CD4-positive, alpha-beta T cell treated with Interleukin-1 beta for 1 hour (primary cell): ENCODE measurements around the gene GCN1.
A peak's percentile ranks its signal among the peaks of the same experiment; 100 is the strongest.

ENCODE experiments used
- DNase-seq, 2 donors: peaks; one replicate each; pipeline ENCODE4 v3.0.0-alpha.2; 2020 to 2022

Gene GCN1

DNA sequence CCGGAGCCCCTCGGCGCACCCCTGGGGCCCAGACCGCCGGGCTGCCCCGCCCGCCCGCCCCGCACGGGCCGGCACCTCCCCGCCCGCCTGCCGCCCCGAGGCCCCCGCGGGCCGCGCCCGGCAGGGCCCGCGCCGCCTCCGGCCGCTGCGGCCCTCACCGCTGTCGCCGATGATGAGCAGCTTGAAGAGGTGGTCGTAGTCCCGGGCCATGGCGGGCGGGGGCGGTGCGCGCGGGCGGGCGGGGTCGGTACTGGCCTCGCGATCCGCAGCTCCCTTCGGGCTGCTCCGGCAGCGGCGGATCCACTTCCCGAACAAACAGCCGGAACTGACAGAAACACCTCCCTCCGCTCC lies 78.1 kb downstream of the GCN1 start, which contains the start of gene RAB35:
RAB35 (minus strand) TSS at position 313 of the 351 bp plus-strand sequence; CDS start at position 210, 103 bp downstream.
- no peak for DNase-seq

DNA sequence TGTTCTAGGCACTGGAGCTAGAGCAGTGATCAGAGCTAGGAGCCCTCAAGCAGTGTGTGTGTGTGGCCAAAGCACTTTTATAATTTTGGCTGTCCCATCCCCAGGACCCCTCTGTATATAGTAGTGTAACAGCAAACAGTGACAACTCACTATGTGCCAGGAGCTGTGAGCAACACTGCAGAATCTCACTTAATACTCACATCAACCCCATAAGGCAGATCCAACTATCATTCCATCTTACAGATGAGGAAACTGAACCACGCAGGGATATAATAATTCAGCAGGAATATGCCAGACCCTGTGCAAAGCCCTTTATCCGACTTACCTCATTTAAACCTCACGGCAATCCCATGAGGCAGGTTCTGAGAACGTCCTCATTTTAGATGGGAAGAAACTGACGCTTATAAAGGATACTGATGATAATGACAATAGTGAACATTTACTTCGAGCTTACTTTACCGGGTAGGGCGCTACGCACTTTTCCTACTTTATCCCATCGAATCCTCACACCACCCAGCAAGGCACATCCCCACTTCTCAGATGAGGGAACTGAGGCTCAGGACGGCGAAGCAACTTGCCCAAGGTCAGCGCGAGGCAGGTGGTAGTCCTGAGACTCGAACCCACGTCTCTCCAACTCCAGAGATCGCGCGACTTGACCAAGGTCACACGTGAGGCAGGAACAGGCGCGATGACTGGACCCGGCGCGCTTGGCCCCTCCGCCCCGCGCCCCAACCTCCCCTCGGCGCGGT lies 78.6 kb downstream of the GCN1 start:
- peak; percentile 19 to 30 for DNase-seq

DNA sequence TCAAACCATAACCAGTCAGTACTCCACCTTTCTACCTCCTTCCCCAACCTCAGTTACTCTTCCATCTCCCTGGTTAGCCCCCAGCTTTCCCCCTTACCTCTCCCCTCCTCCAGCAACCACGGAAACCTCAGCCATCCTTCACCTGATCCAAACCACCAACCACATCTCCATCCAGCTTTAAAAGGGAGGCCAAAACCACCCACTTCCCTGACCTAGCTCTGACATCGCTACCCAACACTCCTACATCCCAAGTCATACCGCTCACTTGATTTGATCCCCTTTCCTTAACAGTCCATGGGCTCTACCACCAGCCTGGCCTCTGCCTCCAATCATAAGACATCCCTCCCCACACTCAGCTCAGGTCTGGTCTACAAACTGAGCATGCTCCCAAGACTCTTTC lies 79.4 kb downstream of the GCN1 start:
- no peak for DNase-seq

DNA sequence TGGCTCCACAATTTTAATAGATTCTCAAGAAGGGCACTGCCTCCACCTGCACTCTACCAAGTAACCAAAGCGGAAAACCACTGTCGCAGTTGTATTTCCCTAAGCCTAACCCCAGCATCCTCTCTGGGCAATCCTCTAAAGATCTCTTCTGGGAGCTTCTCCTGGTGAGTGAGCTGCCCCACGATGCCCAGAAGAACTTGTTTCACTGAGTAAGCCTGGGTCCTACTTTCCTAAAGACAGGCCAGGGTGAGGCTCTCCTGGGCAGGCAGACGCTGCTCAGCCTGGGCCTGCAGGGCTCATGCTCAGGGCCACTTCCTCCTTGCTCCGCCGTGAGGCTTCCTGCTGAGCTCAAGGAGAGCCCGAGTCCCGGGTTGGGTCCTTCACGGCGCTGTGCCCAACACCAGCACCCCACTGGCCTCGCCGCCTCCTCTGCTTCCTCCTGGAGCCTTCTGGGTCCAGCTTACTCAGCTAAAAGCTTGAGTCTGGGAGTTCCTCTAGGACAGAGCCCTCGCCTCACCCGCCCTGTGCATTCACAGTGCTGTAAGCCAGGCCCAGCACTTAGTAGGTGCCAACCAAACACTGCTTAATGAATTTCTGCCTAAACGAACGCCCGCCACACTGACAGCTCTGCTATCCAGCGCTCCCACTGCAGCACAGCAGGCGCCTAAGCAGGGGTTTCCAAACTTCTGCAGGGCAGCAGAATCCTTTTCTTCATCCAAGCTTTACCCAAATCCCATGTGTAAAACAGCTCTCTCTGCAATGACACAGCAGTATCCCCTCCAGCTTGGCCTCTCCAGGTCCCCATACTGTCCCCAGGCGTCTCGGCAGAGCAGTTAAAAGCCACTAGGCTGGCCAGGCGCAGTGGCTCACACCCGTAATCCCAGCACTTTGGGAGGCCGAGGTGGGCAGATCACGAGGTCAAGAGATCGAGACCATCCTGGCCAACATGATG lies 83.7 kb downstream of the GCN1 start:
- DNase-seq = peak; percentile 55 to 68

DNA sequence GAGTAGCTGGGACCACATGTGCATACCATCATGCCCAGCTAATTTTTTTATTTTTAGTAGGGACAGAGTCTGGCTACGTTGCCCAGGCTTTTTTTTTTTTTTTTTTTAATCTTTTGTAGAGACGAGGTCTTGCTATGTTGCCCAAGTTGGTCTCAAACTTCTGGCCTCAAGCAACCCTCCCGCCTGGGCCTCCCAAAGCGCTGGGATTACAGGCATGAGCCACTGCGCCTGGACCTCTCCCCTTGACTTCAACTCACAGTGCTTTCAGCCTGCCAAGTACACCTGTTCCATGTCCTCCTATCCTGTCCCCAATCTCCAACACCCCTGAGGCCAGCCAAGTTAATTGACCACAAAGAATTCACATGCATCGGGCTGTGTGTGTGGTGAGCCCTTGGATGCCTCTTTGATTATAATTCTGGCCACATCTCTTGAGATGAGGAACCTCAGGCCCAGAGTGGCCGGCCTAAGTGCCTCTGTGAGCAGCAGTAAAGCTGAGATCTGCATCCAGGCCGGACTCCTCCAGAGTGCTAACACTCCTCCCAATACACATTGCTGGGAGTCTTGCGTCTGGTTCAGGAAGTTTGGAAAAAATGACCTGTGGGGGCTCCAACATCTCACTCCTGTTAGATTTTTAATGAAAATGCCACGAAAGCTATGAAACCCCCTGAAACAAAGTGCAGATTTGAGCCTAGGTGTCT lies 84.8 kb downstream of the GCN1 start:
- DNase-seq = no peak

DNA sequence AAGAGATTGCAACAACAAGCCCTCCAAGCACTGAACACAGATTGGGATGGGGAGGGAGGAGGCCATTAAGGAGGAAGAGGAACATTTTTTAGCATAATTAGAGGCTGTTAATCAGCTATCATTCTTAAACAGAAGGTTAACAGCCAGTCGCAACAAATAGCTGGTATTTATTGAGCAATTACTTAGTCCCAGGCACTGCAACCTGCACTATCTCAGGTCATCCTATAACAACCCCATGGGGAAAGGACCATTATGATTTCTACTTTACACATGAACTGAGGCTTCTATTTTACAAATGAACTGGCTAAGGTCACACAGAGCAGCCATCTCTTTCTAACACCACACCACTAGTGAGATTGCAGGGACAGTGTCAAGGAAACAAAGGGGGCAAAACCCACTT lies 88.4 kb downstream of the GCN1 start:
- DNase-seq = no peak

DNA sequence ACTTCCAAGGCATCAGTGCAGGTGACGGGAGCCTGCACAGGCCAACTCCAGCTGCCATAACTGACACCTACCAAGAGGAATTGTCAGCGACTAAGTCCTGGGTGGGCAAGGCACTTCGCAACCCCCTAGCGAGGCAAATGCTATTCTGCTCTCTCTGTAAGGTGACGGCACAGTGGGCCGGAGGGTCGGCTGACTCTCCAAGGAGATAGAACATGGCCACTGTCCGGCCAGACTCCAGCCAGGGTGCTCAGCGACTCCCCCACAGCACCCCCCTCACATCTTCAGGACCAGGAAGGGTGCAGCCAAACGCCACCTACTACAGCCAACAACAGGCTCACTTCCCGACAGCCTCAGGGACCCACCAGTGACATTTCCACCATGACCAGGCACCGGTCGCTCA lies 91.1 kb downstream of the GCN1 start:
- DNase-seq = no peak

DNA sequence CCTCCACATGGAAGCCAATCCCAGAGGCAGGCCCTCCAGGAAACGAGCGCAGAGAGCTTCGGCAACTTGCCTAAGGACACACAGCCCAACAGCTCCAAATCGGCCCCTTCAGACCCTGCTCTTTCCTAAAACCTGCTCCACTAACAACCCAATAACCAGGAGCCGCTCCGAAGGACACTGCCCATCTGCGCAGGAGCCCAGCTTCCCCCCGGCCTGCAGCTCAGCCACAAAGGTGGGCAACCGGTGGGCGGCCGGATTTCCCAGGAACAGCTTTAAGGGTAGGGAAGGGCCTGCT lies 91.5 kb downstream of the GCN1 start:
- no peak for DNase-seq

DNA sequence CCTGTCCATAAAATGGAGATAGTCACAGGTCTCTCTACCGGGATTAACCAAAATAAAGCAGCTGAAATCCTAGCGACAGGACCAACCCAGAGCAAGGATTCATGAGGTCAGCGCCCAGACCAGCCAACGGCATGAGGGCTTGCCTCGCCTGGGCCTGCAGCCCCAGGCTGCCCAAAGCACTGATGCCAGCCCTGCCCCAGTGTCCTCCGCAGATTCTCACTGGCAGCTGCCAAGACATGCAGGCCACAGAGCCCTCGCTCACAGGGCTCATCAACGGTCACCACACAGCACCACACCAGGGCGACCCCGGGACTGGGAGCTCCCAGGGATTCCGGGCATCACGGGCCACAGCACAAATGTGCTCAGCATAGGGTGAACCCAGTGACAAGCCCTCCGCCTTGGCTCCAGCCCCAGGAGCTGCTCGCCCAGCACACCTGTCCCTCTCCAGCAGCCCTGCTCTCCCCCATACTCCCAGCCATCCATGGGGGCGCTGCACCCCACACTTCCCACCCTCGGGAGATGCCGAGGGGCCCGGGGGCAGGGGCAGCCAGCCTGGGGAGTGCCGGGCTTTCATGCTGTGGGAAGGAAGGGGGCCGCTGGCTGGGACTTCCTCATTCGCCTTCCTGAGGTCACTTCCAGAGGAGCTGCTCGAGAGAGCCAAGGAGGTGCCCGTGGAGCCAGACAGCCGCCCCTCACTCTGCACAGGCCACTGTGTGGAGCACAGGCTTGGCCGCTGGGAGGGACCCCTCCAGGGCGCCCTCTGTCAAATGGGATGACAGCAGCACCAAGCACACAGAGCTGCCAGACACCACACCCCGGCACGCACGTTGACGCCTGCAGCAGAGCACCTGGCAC lies 92.1 kb downstream of the GCN1 start:
- DNase-seq = no peak

DNA sequence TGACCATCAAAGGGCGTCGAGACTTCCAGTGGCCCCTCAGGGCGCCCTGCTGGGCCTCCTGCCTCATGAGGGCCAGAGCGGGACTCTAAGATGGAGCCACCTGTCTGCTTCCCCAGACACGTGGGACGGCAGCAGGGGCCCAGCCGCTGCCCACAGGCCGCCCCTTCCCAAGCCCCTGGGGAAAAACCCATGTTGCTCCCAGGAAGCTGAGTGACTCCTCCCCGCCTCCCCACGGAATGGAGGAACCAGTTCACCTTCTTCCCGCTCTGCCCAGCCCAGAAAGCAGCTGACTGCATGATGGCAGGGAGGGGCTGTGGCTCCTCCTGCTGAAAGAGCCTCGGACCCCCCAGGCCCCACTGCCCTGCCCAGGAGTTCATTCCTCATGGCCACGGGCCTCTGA lies 92.9 kb downstream of the GCN1 start:
- DNase-seq = no peak

DNA sequence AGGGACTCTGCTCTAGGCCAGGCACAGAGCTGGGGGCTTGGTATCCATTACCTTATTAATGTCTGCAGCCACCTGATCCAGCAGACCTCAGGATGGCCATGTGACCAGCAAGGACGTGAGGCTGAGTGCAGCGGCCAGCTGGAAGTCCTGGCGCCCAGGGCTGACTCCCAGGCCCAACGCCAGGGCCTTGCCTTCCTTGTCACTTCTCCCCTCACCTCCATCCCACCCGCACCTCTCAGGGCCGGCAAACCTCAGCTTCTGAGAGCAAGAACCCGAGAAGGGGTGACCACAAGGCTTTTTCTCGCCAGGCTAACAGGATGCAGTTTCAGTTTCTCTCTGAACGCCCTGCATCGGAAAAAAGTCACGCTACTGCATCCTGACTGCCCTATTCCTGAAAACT lies 93.3 kb downstream of the GCN1 start:
- DNase-seq = no peak

DNA sequence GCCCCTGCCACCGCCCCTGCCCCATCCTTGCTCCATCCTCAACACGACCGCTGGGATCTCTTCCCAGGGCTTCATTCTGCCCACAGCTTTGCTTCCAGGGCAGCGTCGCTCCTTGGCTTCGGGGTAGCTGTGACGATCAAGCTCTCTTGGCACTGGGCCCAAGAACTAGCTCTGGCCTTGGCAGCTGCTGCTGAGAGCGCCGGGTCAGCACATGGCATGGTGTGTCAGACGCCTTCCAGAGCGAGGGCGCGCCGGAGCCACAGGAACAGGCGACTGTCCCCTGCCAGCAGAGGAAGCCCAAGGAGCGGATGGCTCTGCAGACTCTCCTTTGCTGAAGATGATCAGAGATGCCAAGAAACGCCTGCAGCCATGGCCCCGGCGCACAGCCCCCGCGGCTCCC lies 93.9 kb downstream of the GCN1 start:
- DNase-seq = no peak

DNA sequence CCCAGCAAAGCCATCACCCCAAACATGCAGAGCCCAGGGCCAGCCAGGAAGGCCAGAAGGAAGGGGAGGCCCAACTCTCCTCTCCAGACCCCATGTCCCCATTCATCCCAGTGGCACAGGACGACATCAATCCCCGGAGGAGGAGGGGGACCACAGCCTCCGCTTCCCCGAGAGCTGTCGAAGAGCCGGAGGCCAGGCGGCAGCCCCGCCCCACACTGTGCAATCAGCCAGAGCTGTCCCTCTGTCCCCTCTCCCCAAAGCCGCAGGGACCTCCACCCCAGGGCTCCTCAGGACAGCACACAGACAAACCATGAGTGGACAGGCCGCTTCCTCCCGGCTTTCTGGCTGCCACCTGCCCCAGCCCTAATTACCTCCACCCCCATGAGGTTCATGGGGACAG lies 94.8 kb downstream of the GCN1 start:
- no peak for DNase-seq

DNA sequence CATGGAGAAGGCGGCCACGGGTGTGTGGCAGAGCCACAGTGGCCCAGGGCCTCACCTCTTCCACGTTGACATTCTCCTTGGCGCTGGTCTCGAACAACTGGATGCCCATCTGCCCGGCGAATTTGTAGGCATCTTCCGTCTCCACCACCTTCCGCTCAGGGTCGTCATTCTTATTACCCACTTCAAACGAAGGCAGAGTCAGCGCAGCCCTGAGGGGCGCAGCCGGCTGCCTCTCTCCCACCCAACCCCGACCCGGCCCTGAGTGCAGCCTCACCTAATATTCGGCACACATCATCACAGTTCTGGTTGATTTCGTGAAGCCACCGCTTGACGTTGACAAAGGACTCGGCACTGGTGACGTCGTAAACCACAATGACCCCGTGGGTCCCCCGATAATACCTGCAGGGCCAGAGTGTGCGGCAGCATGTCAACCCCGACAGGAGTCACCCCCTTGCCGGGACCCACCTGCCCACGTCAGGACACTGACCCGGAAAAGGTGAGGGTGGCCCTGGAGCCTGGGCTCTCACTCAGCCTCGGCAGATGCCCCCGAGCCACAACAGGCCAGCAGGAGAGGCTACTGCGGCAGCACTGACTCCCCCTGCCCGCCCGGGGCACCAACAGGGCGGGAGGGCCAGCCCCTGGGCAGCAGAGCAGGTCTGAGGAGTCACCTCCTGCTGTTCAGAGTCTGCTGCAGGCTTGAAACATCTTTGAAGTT lies 95.6 kb downstream of the GCN1 start:
- no peak for DNase-seq

DNA sequence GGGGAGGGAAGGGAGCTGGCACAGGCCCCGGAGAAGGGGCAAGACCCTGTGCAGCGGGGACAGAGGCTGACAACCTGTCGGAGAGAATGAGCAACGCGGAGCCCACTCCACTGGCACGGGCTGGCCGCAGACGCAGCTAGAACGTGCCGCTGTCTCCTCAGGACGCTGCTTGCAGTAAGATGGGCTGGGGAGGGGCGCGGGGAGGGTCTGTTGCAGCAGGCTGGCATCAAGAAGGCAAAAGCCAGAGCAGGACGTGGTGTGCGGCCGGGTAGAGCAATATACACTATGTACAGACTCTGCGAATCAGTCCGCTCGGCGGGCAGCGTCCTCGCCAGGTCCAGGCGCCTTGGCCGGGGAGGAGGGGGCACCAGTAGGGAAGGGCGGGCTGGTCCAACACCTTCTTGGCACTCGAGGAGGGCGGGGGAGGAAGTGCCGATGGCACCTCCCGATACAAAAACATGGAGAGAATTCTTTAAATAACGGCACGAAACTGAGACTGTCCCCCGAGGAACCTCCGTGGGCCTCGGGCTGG lies 97.8 kb downstream of the GCN1 start:
- DNase-seq = no peak

DNA sequence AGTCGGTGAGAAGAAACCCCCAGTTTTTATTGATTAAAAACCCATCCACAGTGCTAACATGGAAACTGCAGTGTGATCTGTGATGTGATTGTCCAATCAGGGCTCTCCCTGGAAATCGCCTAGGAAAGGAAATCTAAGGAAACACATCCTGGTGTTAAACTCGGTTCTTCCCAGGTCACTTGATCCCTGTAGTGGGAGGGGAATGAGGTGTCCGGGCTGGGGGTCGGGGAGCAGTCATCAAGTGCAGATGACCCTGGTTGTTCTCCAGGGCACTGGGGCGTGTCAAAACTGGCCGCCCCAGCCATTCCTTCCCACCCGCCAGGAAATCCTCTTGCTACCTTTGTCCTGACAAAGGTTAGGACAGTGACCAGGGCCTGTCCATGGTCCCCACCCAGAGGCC lies 98.8 kb downstream of the GCN1 start:
- no peak for DNase-seq

DNA sequence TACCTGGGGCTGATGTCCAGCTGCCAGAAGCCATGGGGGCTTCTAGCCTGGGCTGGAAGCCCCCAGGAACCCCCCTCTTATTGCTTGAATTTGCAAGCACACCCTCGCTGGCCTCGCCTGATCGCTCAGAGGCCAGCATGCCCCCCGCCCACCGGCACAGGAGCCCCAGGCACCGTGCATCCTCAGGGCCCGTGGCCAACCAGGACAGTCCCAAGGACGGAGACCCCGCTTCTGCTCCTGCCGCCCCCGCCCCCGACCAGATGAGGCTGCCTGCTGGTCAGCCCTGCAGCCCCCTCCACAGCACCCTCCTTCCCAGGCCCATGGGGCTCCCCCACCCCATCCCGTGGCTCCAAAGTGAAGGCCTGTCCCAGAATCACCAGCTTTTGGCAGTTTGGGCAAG lies 99.2 kb downstream of the GCN1 start:
- no peak for DNase-seq

DNA sequence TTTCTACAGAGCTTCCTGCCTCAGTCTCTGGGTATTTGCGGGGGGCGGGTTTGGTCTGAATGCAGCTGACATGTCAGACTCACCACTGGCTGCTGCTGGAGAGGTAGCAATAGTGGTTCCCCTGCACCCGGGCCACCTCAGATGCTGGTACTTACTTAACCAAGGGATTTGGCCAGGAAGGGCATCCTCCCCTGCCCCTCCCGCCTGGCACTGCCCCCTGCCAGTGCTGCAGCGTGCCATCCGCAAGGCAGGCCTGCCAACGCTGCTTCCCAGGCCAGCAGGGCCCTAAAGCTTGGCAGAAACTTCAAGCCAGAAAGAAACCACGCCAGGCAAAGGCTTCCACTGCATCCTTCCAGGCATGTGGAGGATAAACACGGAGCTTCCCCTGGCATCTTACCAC lies 100.0 kb downstream of the GCN1 start:
- DNase-seq = no peak

DNA sequence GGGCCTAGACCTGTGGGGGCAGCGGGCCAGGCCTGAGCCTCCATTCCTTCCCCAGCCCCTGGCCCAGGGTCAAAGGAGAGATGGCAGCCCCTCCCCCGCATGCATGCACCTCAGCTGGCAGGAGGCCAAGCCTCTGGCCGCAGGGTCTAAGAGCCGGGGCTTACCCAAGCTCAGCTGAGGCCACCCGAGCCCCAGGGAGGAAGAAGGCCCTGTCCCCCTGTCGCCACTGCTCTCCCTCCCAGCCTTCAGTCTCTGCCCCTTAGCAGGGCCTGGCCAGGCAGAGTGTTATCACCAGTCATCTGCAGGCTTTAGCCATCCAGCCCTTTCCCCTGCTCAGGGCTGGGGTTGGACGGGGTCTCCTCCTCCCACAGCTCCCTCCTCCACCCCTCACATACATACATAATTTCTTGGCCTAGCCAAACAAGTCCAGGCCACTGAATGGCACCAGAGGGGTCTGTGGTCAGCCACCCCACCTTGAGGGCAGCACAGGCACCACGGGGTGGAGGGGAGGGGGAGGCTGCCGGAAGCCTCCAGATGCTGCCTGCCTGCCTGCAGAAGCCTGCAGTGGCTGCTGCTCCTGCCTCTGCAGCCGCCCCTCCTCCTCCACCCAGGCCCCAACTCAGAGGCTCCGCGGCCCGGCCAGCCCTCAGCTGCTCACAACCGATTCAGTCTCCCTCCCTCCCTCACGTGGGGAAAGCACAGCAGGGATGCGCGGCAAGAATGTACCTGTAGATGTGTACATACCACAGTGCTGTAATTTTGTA lies 100.7 kb downstream of the GCN1 start:
- DNase-seq = no peak

DNA sequence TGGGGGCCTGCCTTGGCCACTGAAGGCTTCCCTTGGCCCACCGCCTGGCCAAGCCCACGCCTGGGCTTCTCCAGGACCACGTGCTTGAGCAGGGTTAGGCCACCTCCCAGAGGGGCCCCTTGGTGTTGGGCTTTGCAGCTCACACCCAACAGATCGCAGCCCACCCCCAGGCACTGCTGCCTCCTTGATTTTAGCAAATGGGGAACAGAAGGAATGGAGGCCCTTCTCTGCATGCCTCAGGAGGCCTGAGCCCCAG lies 101.3 kb downstream of the GCN1 start:
- no peak for DNase-seq

DNA sequence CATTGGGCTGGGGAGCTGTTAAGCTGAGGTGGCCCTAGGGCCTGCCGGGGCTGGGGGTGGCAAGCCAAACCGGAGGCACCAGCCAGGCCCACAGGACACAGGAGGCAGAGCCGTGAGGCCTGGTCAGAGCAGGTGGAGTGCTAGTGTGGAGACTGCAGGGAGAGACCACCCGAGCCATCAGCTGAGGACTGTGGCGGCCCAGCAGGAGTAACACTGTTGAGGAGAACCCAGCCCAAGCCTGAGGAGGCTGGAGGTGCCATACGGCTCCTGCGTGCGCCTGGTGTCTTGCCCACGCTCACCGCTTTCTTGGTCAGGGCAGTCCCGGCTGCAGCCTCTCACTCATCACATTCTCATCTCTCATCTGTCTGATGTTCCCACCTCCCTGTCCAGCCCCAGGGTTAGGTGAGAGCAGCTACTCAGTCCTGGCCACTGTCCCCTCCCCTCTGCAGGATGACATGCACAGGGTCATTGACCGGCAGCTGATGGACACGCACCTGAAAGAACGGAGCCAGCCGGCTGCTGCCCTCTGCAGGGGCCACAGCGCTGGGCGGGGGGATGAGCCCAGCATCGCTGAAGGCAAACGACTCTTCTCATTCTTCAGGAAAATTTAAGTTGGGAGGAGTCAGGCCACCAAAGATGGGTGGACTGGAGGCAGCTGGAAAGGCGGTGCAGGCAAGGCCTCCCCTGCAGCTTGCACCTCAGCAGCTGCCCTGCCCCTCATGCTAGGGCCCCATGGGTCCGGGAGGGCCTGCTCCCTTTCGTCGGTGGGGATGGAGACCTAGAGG lies 101.8 kb downstream of the GCN1 start:
- no peak for DNase-seq
